Mammary epithelial cell (primary cell): ENCODE results near the gene FBN2.

Experiments
- EZH2 ChIP-seq: IDR thresholded peaks from 2 replicates; pipeline ENCODE4 v1.6.1; 2012; ENCODE audit warnings: low read length, inconsistent platforms, borderline replicate concordance
- TF ChIP-seq, protein P1 (sequence below), 2 donors: IDR thresholded peaks in 1 of 2; conservative IDR thresholded peaks in 1 of 2; 2 replicates each; pipeline ENCODE4 v1.5.1; 2011 to 2012; ENCODE audit warnings: inconsistent platforms in 2 of 2, low read length in 2 of 2, mild to moderate bottlenecking in 2 of 2, control low read depth in 1 of 2, low read depth in 1 of 2; ENCODE audit not compliant: insufficient read depth in 1 of 2; ENCODE audit errors: extremely low read depth in 1 of 2

DNA sequence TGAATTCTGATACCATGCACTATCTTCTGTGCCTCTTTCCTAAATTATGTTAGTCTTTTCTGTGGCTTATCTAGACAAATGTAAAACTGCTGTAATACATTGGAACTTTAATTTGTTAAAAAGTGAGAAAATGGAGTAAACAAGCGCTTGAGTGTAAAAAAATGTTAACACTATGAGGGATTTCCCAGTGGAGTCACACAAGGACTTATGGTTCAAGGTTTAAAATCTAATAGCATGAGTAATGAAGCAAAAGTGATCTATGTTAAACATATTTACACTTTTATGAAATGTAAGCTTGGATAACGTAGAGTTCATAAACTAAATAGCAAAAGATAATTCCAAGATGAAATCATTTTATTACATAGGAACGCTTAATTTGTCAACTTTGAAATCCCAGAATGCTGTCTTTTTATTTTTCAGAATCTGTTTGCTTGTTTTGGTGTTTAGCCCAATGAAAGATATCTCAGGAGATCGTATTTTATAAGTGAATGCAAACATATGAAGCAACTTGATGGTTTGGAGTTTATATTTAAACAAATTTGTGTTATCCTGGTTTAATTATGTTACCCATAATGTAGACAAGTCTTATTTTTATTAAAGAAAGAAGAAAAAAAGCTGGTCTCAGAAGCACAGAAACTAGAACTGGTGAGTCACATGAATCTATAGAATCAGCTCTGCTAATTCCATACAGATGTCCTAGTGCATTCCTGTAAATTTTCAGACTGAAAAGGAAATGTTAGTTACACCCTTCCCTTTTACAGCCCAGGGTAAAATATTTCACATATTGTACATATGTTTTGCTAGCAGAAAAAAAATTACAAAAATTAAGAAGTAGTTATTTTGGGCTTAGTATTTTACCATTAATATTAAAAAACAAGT lies 34.2 kb upstream of the FBN2 start:
- TF ChIP-seq, protein P1, sequence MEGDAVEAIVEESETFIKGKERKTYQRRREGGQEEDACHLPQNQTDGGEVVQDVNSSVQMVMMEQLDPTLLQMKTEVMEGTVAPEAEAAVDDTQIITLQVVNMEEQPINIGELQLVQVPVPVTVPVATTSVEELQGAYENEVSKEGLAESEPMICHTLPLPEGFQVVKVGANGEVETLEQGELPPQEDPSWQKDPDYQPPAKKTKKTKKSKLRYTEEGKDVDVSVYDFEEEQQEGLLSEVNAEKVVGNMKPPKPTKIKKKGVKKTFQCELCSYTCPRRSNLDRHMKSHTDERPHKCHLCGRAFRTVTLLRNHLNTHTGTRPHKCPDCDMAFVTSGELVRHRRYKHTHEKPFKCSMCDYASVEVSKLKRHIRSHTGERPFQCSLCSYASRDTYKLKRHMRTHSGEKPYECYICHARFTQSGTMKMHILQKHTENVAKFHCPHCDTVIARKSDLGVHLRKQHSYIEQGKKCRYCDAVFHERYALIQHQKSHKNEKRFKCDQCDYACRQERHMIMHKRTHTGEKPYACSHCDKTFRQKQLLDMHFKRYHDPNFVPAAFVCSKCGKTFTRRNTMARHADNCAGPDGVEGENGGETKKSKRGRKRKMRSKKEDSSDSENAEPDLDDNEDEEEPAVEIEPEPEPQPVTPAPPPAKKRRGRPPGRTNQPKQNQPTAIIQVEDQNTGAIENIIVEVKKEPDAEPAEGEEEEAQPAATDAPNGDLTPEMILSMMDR (conservative IDR thresholded peaks at IDR 0.05 in 1 of 2, IDR thresholded peaks at IDR 0.05 in 1 of 2; ENCODE audit: extremely low read depth in 1 of 2, insufficient read depth in 1 of 2, low read depth in 1 of 2, low read length in 2 of 2): no peak
- no peak for TF ChIP-seq EZH2
